GM19468 (cell line): ENCODE measurements around the gene BRSK2.

Experiments used
- ATAC-seq: cut with Tn5 transposase; IDR thresholded peaks from one replicate; pipeline ENCODE4 v1.9.1; 2021; ENCODE audit warnings: mild to moderate bottlenecking, moderate library complexity, moderate number of reproducible peaks; ENCODE audit not compliant: unreplicated experiment; ENCODE audit errors: extremely low read depth

The BRSK2 gene

GRCh38 chr11:1459764-1460395 lies 70.1 kb downstream of the BRSK2 start:
- ATAC-seq, result no peak

GRCh38 chr11:1460396-1460985 lies 70.8 kb downstream of the BRSK2 start:
- no peak for ATAC-seq

GRCh38 chr11:1460986-1461825 lies 71.5 kb downstream of the BRSK2 start:
- ATAC-seq, result no peak

GRCh38 chr11:1461826-1462697 lies 72.3 kb downstream of the BRSK2 start:
- no peak for ATAC-seq

GRCh38 chr11:1462698-1462975 lies 72.9 kb downstream of the BRSK2 start:
- no peak for ATAC-seq

GRCh38 chr11:1463056-1463455 lies 73.3 kb downstream of the BRSK2 start:
- ATAC-seq, result no peak

GRCh38 chr11:1466784-1467183 lies 77.0 kb downstream of the BRSK2 start:
- ATAC-seq, result no peak

- no peak for ATAC-seq
These were observed 77.5 kb downstream of the BRSK2 start for GRCh38 chr11:1467270-1467669.

GRCh38 chr11:1468002-1468401 lies 78.3 kb downstream of the BRSK2 start:
- no peak for ATAC-seq

GRCh38 chr11:1468473-1469066 lies 78.8 kb downstream of the BRSK2 start:
- ATAC-seq, result no peak

- no peak for ATAC-seq
These were observed 79.7 kb downstream of the BRSK2 start for GRCh38 chr11:1469287-1469910.

- no peak for ATAC-seq
These were observed 80.4 kb downstream of the BRSK2 start for GRCh38 chr11:1469911-1470680.

GRCh38 chr11:1470681-1471611 lies 81.2 kb downstream of the BRSK2 start:
- ATAC-seq, result no peak

- no peak for ATAC-seq
These were observed 82.0 kb downstream of the BRSK2 start for GRCh38 chr11:1471736-1472135.

GRCh38 chr11:1472180-1473005 lies 82.7 kb downstream of the BRSK2 start:
- ATAC-seq, result no peak

GRCh38 chr11:1473011-1473628 lies 83.4 kb downstream of the BRSK2 start:
- no peak for ATAC-seq

GRCh38 chr11:1473786-1474185 lies 84.1 kb downstream of the BRSK2 start:
- ATAC-seq, result no peak
